IMR-90 (cell line): ENCODE data around the gene CTCFL. TPM values are rescaled to one million over a fixed set of nuclear protein-coding genes. Genes with fewer than 3 reads are reported as not detected.

ENCODE experiments used
- ATAC-seq: fragments of 200-7000 bp; cut with Tn5 transposase; 2 replicates; pipeline ENCODE4 v1.9.1; 2020; ENCODE audit warnings: low read depth, mild to moderate bottlenecking, moderate library complexity
- BruUV-seq: library from RNA; stranded (reverse); fragments of 400-500 nt; replicated peaks from 2 replicates; lab custom pipeline; 2021; lab: Mats Ljungman, UMichigan
- CTCF ChIA-PET: fragments of 300-600 bp; formaldehyde crosslinking; extraction: SDS; loops from one replicate; lab custom pipeline; 2021; ENCODE audit warnings: antibody characterized with exemption; lab: Yijun Ruan, JAX
- POLR2A ChIA-PET: fragments of 300-600 bp; sonication (Branson Sonifier 250); formaldehyde crosslinking; loops from one replicate; lab custom pipeline; 2022; ENCODE audit warnings: antibody characterized with exemption; ENCODE audit not compliant: unreplicated experiment; lab: Charles Lee
- DNase-seq: peaks from one replicate; pipeline ENCODE4 v3.0.0; 2013
- H2AFZ ChIP-seq: replicated peaks from 2 replicates; pipeline ENCODE3; 2013; ENCODE audit warnings: low read length, mild to moderate bottlenecking; ENCODE audit not compliant: poor library complexity
- H2AK5ac ChIP-seq: 2 replicates; pipeline ENCODE4 v1.6.1; 2013; ENCODE audit warnings: low read depth, low read length, inconsistent platforms
- H2AK9ac ChIP-seq: replicated peaks from 2 replicates; pipeline ENCODE3; 2013; ENCODE audit warnings: mild to moderate bottlenecking, low read depth, low read length, moderate library complexity; ENCODE audit not compliant: poor library complexity
- H2BK120ac ChIP-seq: 2 replicates; pipeline ENCODE4 v1.6.1; 2013; ENCODE audit warnings: low read depth, low read length, inconsistent platforms
- H2BK15ac ChIP-seq: 3 replicates; pipeline ENCODE4 v1.6.1; 2013; ENCODE audit warnings: low read depth, low read length, inconsistent platforms
- H2BK20ac ChIP-seq: 2 replicates; pipeline ENCODE4 v1.6.1; 2013; ENCODE audit warnings: low read depth, mild to moderate bottlenecking, inconsistent platforms, low read length, moderate library complexity
- H2BK5ac ChIP-seq: 2 replicates; pipeline ENCODE4 v1.6.1; 2013; ENCODE audit warnings: mild to moderate bottlenecking, low read depth, low read length, inconsistent platforms; ENCODE audit not compliant: poor library complexity, severe bottlenecking
- H3K14ac ChIP-seq: replicated peaks from 2 replicates; pipeline ENCODE4 v1.6.1; 2013; ENCODE audit warnings: low read depth, low read length, inconsistent platforms
- H3K18ac ChIP-seq: 2 replicates; pipeline ENCODE4 v1.6.1; 2013; ENCODE audit warnings: low read depth, low read length, control low read depth
- H3K23ac ChIP-seq: 2 replicates; pipeline ENCODE4 v1.6.1; 2013; ENCODE audit warnings: low read depth, low read length, inconsistent platforms
- H3K27ac ChIP-seq: 2 replicates; pipeline ENCODE4 v1.5.1; 2013; ENCODE audit warnings: mild to moderate bottlenecking, control low read depth, low read length; ENCODE audit not compliant: insufficient read depth
- H3K27me3 ChIP-seq: 2 replicates; pipeline ENCODE4 v1.6.1; 2013; ENCODE audit warnings: low read length; ENCODE audit not compliant: control insufficient read depth, insufficient read depth
- H3K36me3 ChIP-seq: 2 replicates; pipeline ENCODE4 v1.6.1; 2013; ENCODE audit warnings: low read length, mixed read lengths; ENCODE audit not compliant: control insufficient read depth, insufficient read depth
- H3K4ac ChIP-seq: 2 replicates; pipeline ENCODE4 v1.6.1; 2013; ENCODE audit warnings: low read depth, low read length, inconsistent platforms
- H3K4me1 ChIP-seq: 2 replicates; pipeline ENCODE4 v1.6.1; 2013; ENCODE audit warnings: low read length, mixed read lengths; ENCODE audit not compliant: control insufficient read depth, insufficient read depth
- H3K4me2 ChIP-seq: 2 replicates; pipeline ENCODE4 v1.6.1; 2013; ENCODE audit warnings: low read depth, mild to moderate bottlenecking, control low read depth, low read length, moderate library complexity
- H3K4me3 ChIP-seq: 2 replicates; pipeline ENCODE4 v1.5.1; 2013; ENCODE audit warnings: low read depth, mild to moderate bottlenecking, control low read depth, low read length, moderate library complexity; ENCODE audit not compliant: insufficient read depth
- H3K56ac ChIP-seq: 2 replicates; pipeline ENCODE4 v1.6.1; 2013; ENCODE audit warnings: low read length, inconsistent platforms; ENCODE audit not compliant: insufficient read depth; ENCODE audit errors: extremely low read depth
- H3K79me1 ChIP-seq, 2 experiments: 2 replicates each; pipeline ENCODE4 v1.6.1; 2013; ENCODE audit warnings: low read length in 2 of 2, inconsistent platforms in 1 of 2, low read depth in 1 of 2
- H3K9ac ChIP-seq: 2 replicates; pipeline ENCODE4 v1.6.1; 2013; ENCODE audit warnings: low read depth, low read length, control low read depth
- H3K9me1 ChIP-seq: 2 replicates; pipeline ENCODE4 v1.6.1; 2013; ENCODE audit warnings: low read length, inconsistent platforms; ENCODE audit not compliant: insufficient read depth
- H3K9me3 ChIP-seq: 2 replicates; pipeline ENCODE4 v1.6.1; 2013; ENCODE audit warnings: low read length; ENCODE audit not compliant: control insufficient read depth, insufficient read depth
- H4K20me1 ChIP-seq: 2 replicates; pipeline ENCODE4 v1.6.1; 2013; ENCODE audit warnings: low read length, inconsistent platforms; ENCODE audit not compliant: insufficient read depth
- H4K5ac ChIP-seq: 2 replicates; pipeline ENCODE4 v1.6.1; 2013; ENCODE audit warnings: mild to moderate bottlenecking, low read depth, low read length, control low read depth
- H4K8ac ChIP-seq, 2 experiments: 2 replicates each; pipeline ENCODE4 v1.6.1; 2013; ENCODE audit warnings: low read depth in 2 of 2, low read length in 2 of 2, control low read depth in 1 of 2, inconsistent platforms in 1 of 2
- H4K91ac ChIP-seq: 2 replicates; pipeline ENCODE4 v1.6.1; 2013; ENCODE audit warnings: low read depth, low read length, inconsistent platforms; ENCODE audit not compliant: insufficient read depth
- CEBPB ChIP-seq: IDR thresholded peaks from 2 replicates; pipeline ENCODE4 v1.6.1; 2012; ENCODE audit warnings: low read depth, low read length, improper control_type of control experiment
- CTCF ChIP-seq: conservative IDR thresholded peaks from 2 replicates; pipeline ENCODE4 v1.5.1; 2012; ENCODE audit warnings: mild to moderate bottlenecking, low read depth, low read length, improper control_type of control experiment
- FOS ChIP-seq: fragments of 150-350 bp; IDR thresholded peaks from 2 replicates; pipeline ENCODE4 v1.6.1; 2016; ENCODE audit warnings: low read depth, low read length
- MAFK ChIP-seq: IDR thresholded peaks from 2 replicates; pipeline ENCODE4 v1.6.1; 2012; ENCODE audit warnings: low read depth, low read length, improper control_type of control experiment
- POLR2A ChIP-seq: IDR thresholded peaks from 2 replicates; pipeline ENCODE4 v1.6.1; 2012; ENCODE audit warnings: mild to moderate bottlenecking, low read depth, low read length
- RAD21 ChIP-seq: IDR thresholded peaks from 2 replicates; pipeline ENCODE4 v1.6.1; 2012; ENCODE audit warnings: low read length, improper control_type of control experiment
- SMC3 ChIP-seq: fragments of 150-350 bp; IDR thresholded peaks from 2 replicates; pipeline ENCODE4 v1.6.1; 2016; ENCODE audit warnings: low read depth, mild to moderate bottlenecking, antibody characterized with exemption, low read length, moderate library complexity
- USF2 ChIP-seq: fragments of 150-350 bp; IDR thresholded peaks from 2 replicates; pipeline ENCODE4 v1.6.1; 2017; ENCODE audit warnings: mild to moderate bottlenecking, antibody characterized with exemption, low read length, low read depth
- WGBS, 2 experiments: methylation state at CpG; one replicate each; pipeline versions ENCODE4 v1.1.5 to v1.1.7; 2013; ENCODE audit warnings: missing lambda C conversion rate in 2 of 2; ENCODE audit not compliant: insufficient read length in 1 of 2; ENCODE audit errors: extremely low coverage in 2 of 2; 5-methylcytosine and 5-hydroxymethylcytosine counted together
- dilution Hi-C: fragments of 300-500 bp; cut with HindIII; formaldehyde crosslinking; loops from one replicate; pipeline ENCODE4 v1.14.3; 2018; ENCODE audit warnings: low sequenced_read_pairs; ENCODE audit not compliant: unreplicated experiment
- in situ Hi-C: fragments of 300-500 bp; cut with MboI; formaldehyde crosslinking; loops from 3 replicates; pipeline ENCODE4 v1.14.3; 2019; ENCODE audit warnings: low sequenced_read_pairs, inconsistent platforms, mixed read lengths
- intact Hi-C: fragments of 100-400 bp; cut with micrococcal nuclease; formaldehyde crosslinking; loops from 2 replicates; pipeline ENCODE4 v1.10.0; 2022
- polyA plus RNA-seq, 3 experiments: library from polyadenylated mRNA; depleted of rRNA; stranded (reverse); fragments of >200 nt; gene quantifications; 2 replicates each; pipeline ENCODE4 v1.2.3, GENCODE V29; 2012; ENCODE audit warnings: low replicate concordance in 1 of 3
- total RNA-seq: library from RNA; depleted of rRNA; stranded (reverse); fragments of >200 nt; gene quantifications from 2 replicates; pipeline ENCODE4 v1.2.3, GENCODE V29; 2012

CTCFL gene
- total and polyA plus RNA-seq, 2 of the 4 experiments (the other 2 are of a cell fraction) = not detected

- ATAC-seq (peak; percentile 44), DNase-seq (no peak)
- Histone ChIP-seq H2BK5ac (no peak overlapping the region), H4K91ac (no peak overlapping the region), H2AK9ac (no peak overlapping the region), H3K23ac (no peak overlapping the region), H3K4me3 (no peak overlapping the region), H2BK20ac (no peak overlapping the region), H2AK5ac (no peak overlapping the region), H4K8ac (no peak overlapping the region), H4K5ac (no peak overlapping the region), H3K79me1 (no peaks in the 10 kb centered on the region), H3K4ac (no peak overlapping the region), H3K9me1 (no peaks in the 10 kb centered on the region), H3K9me3 (no peaks in the 10 kb centered on the region), H3K4me2 (no peak overlapping the region), H3K18ac (no peak overlapping the region), H3K27me3 (peaks cover 9% of the 10 kb centered on the region), H3K9ac (no peak overlapping the region), H2BK15ac (no peak overlapping the region), H3K27ac (no peak overlapping the region), H3K14ac (no peak overlapping the region), H3K4me1 (no peaks in the 10 kb centered on the region), H3K36me3 (no peaks in the 10 kb centered on the region), H2AFZ (no peak overlapping the region), H4K20me1 (no peaks in the 10 kb centered on the region), H3K56ac (no peak overlapping the region), H2BK120ac (no peak overlapping the region)
- in situ Hi-C loops (loop anchor here (5.0 kb wide), 2 partner anchors 83 to 703 kb away; no protein-coding TSS in a partner anchor), dilution Hi-C loops (no loop called here), intact Hi-C loops (no loop called here)
- no TSS peak for BruUV-seq
- WGBS, 2 experiments = 83% methylated on average over 1 of the region's 5 CpGs; no CpG with 5 or more reads in 1 of the 2 experiments
- TF ChIP-seq SMC3 (no peak), POLR2A (no peak), FOS (no peak), USF2 (no peak), CTCF (peak; percentile 23; the same call in 1 of the 2 replicates), MAFK (no peak), RAD21 (no peak), CEBPB (no peak)
- CTCF ChIA-PET = interaction anchor here (0.6 to 1.1 kb wide), 3 partner anchors 11 to 122 kb away, joined by 3 read pairs; no protein-coding TSS in a partner anchor
- POLR2A ChIA-PET = interaction anchor here (0.6 kb wide), 1 partner anchor 139 kb away, joined by 5 read pairs; no protein-coding TSS in a partner anchor
These were observed 15.2 kb downstream of the CTCFL start for GRCh38 chr20:57509665-57510237.
